HL-60/S4 treated with retinoic acid at 250 ng/mL for 4 days and 3 days (cell line): ENCODE data around the gene CLMN.

ENCODE experiments used
- in situ Hi-C: fragments of 300-500 bp; cut with MboI; formaldehyde crosslinking; loops from 2 replicates; pipeline ENCODE4 v1.7.0; 2022; ENCODE audit warnings: low sequenced_read_pairs

CLMN gene

DNA sequence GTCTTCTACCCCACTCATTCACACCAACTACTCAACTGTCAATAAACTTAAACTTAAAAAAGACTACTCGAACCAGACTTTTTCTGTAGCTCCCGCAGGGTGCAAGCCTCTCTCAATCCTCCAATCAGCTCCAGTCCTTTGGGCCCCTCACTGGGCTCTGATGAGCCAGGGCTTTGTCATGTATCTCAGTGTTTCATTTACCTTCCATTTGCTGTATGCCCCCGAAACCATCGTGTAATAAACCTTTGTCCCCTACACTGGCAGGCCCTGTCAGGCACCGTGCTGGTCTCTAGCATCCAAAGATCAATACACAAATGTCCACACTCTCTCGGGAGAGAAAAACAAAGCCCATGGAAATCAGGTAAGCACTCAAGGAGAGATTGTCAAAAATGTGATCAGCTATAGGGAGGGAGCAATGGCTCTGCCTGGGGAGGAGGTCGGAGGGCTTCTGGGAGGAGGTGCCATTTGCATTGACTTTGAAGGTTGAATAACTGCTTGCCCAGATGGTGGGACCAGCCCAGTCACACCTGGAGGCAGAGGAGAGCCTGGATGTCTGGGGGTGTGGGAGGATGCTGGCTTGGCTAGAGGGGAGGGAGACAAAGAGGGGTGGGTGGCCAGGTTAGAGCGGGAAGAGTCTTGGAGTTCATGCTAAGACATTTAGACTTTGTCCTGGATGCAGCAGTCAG is 120.3 kb downstream of the CLMN start:
- in situ Hi-C loops, result loop anchor here (25.0 kb wide), 1 partner anchor 512 kb away; no protein-coding TSS in a partner anchor

DNA sequence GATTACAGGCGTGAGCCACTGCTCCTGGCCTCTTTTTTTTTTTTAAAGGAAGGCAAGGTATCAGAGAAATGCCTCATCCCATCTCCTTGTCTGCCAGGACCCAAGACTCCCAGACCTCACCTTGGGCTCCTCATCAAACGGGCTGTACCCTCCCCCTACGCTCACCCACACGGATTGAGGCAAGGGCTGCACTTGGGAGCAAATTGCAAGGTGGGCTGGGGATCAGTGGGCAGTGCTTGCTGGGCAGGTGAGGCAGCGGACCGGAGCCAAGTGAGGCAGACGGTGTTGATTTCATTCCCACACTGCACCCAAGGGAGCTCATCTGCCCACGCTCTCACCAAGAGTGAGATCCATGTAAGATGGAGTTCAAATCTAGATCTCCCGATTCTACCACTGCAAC is 121.4 kb downstream of the CLMN start:
- in situ Hi-C loops, result loop anchor here (25.0 kb wide), 1 partner anchor 511 kb away; no protein-coding TSS in a partner anchor

DNA sequence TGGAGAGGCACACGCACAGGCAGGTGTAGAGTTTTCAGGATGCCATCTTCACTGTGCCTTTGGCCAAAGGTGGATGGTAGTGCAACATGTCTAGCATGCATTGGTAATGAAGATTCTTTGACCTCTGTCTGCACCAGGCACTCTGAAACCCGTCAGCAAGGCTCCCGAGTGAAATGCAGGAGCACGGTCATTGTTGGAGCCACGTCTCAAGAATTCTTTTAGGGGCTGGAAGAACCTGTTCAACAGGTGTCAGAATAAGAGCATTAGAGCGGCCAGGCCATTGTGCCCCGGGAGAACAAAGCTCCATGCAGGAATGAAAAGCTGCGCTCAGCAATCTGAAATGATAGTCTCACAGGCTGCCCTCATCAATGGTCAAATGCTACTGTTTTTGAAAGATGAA is 122.2 kb downstream of the CLMN start:
- in situ Hi-C loops, result loop anchor here (25.0 kb wide), 1 partner anchor 510 kb away; no protein-coding TSS in a partner anchor

DNA sequence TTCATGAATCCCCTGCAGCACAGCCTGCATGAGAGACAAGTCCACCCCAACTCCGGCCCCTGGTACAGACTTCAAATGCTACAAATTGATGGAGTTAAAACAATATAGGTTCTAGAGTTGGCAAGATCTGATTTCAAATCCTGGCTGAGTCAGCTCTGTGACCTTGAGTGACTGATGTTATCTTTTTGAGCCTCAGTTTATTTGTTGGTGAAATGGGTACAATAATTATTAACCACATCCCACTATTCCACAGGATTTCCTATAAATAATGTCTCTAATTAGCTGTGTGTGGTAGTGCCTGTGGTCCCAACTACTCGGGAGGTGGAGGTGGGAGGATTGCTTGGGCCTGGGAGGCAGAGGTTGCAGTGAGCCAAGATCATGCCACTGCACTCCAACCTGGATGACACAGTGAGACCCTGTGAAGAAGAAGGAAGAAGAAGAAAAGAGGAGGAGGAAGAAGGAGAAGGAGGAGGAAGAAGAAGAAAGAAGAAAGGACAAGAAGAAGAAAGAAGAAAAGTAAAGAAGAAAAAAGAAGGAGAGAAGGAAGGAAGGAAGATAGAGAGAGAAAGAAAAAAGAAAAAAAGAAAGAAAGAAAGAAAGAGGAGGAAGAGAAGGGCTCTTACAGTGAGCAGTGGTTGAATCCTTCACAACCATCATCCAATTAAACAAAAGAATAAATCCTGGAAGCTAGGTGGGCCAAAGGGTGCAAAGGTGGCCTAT is 122.7 kb downstream of the CLMN start:
- in situ Hi-C loops, result loop anchor here (25.0 kb wide), 1 partner anchor 510 kb away; no protein-coding TSS in a partner anchor

DNA sequence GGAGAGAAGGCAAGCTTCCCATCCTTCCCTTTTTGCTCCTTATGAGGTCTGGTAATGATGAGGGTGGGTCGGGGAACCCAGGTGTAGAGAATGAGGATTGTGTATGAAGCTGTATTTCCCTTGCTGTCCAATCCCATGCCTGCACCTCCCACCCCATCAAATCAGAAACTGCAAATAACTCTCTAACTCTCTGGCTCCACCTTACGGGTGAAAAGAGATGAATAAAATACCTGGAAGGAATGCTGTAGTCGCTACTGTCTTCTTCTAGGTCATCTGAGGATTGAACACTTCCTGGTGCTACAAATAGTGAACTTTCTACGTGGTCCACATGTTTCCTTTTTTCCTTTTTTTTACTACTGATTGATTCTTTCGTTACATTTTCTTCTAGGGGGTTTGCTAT is 123.4 kb downstream of the CLMN start:
- in situ Hi-C loops, result loop anchor here (25.0 kb wide), 1 partner anchor 509 kb away; no protein-coding TSS in a partner anchor

DNA sequence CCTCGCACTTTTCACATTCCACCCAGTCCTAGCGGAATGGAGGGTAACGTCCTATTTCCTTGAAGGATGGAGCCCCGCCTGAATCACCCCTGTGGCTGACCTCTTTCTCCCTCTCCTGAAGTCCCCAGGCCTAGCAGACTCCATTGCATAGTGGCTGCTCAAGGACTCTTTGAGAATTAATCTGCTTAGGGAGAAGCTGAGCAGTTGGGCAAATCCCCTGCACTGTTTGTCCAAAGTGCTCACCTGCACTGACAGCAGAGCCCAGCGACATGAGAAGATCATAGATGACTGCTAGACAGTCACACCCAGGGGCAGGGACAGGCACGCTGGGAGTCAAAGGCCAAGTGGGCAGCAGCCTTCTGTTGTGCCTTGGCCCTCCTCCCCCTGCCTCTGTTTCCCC is 124.7 kb downstream of the CLMN start:
- in situ Hi-C loops, result loop anchor here (25.0 kb wide), 1 partner anchor 508 kb away; no protein-coding TSS in a partner anchor

DNA sequence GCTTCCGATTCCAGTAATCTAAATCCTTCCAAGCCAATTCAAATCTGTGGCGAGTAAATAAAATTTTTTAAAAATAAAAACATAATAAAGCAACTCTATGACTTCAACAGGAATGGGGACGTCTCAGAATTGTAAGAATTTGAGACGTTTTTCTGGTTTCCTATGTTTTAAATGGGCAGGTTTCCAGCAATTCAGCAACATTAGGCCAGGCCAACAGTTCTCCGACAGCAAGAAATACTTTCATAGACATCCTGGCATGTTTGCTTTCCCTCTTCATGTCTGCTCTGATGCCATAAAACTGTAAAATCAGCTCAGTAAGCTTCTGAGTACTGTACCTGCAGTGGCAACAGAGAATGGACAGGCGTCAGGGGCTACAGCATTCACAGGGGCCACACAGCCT is 126.6 kb downstream of the CLMN start:
- in situ Hi-C loops, result loop anchor here (25.0 kb wide), 1 partner anchor 506 kb away; no protein-coding TSS in a partner anchor

DNA sequence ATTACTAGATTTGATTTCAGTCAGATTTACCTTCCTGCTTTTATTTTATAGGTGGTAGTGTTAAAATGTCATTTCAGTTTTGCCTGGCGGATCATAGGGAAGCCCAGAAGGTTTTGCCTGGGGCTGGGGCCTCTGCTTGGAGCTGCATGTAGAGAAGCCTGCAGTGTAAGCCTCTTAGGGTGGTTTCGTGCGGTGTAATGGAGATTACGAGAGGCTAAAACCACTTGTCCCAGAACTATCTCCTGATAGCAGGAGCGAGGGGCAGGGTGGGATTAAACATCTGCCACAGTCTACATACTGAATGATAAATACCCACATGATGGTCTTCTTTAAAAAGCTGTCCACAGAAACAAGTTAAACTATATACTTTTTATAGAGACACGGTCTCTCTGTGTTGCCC is 127.4 kb downstream of the CLMN start:
- in situ Hi-C loops, result loop anchor here (25.0 kb wide), 1 partner anchor 505 kb away; no protein-coding TSS in a partner anchor

DNA sequence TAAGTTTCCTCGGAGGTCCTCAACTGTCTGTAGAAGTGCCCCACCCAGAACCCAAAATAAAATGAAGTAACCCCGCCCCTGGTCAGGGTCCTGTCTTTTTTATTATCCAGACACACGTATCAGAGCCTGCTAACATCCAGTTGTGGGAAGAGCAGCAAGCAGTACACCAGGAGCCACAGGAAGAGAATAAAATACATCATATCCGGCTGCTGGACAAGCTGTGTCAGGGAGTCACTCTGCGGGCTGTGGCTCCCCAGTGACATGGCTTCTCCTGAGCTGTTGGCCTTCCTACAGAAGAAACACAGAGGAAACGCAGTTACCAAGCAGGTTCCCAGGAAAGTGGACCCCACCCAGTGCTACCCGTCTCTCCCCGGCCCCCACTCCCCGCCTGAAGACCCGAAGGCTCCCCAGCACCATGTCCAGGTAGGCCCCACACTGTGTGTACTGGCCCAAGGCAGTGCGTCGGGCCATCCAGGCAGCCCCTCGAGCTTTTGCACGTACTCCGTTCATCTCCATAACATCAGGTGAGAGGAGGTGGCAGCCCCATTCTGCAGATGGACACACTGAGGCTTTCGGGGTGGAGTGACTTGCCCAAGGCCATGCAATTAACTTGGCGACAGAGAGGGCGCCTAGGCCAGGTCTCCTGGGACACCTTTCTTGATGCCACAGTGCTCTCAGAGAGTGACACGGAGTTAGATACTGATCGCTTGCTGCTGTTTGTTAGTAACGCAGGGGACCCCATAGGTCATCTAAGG is 128.1 kb downstream of the CLMN start:
- in situ Hi-C loops, result loop anchor here (25.0 kb wide), 1 partner anchor 504 kb away; no protein-coding TSS in a partner anchor

DNA sequence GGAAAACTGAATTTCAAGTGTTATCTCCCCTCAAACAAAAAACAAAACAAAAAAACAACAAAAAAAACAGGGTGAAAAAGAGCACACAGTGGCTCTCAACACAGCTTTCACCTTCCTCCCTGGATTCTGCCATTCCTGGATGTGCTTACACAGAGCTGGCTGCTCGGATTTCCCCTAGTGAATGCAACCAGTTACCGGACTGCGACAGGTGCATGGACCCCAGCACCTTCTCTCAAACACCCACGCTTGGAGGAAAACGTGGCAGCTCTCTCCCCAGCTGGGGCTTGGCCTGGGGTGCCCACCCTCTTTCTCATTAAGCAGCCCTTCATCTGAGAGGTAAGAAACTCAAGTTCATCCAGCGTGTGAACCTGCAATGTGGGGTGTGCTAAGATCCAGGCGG is 128.9 kb downstream of the CLMN start:
- in situ Hi-C loops, result loop anchor here (25.0 kb wide), 1 partner anchor 504 kb away; no protein-coding TSS in a partner anchor

DNA sequence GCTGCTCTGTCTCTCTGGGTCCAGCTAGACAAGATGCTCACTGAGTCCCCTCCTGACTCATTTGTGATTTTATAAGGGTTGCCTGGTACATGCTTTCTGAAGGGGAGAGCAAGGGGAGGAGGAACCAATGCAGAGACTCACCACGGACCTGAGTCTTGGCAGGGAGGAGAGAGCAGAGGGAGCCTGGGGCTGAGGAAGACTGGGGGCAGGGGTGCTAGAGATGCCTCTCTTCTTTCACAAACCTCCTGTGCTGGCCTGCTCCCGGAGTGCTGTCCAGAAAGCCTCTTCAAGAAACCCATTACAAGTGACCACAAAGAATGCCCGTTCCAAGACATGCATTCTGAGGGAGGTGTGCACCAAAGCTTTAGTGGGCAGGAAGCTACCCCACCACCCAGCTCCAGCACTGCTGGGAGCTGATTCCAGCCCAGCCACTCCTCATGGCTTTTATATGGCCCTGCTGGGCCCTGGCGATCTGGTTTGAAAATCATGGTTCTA is 129.3 kb downstream of the CLMN start:
- in situ Hi-C loops, result loop anchor here (25.0 kb wide), 1 partner anchor 503 kb away; no protein-coding TSS in a partner anchor

DNA sequence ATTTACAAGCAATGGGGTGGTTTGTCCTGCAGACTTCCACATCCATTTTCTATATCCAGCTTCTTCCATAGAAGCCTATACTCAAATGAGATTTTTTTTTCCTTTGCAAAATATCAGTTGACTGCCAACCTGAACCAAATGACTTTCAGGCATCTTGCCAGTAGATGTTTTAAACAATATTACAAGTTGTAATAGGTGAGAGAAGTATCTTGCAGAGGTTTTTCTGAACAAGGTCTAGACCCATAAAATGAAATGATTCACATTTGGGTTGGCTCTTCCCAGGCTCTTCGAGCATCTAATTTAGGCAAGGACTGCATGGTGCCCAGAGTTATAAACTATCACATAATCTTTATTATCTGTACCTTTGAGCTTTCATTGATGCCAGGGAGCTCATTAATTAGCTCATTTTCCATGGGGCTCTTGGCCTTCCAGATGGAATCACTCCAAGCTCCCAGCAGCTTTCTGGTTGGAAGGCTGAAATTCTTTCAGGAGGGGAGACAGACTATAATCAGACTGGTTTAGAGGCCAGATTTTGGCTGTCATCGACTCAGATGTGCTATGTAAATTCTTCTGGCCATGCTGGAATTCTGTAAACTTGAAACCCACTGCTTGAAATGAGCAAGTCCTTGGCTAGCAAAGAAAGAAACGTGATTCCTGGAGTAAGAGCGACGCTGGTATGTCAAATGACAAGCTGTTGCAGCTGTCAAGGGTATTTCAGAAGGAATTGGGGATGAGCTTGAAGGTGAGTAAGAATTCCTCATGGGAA is 130.2 kb downstream of the CLMN start:
- in situ Hi-C loops, result loop anchor here (25.0 kb wide), 1 partner anchor 502 kb away; no protein-coding TSS in a partner anchor

DNA sequence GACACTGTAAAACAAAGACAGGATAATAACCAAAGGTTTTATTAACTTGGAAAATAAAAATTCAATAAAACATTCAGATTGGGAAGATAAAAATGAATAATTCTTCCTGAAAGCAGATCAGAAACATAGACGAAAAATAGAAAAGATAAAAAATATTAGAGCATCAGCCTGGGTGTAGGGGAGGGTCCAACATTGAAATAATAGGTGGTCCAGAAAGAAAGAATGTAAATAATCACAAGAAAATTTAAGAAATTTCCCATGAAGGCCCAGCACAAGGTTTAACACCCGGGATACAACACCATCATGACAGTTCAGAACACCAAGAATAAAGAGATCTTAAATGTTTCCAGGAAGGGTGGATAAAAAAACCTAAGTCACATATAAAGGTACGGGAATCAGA is 131.3 kb downstream of the CLMN start:
- in situ Hi-C loops, result loop anchor here (25.0 kb wide), 1 partner anchor 501 kb away; no protein-coding TSS in a partner anchor

DNA sequence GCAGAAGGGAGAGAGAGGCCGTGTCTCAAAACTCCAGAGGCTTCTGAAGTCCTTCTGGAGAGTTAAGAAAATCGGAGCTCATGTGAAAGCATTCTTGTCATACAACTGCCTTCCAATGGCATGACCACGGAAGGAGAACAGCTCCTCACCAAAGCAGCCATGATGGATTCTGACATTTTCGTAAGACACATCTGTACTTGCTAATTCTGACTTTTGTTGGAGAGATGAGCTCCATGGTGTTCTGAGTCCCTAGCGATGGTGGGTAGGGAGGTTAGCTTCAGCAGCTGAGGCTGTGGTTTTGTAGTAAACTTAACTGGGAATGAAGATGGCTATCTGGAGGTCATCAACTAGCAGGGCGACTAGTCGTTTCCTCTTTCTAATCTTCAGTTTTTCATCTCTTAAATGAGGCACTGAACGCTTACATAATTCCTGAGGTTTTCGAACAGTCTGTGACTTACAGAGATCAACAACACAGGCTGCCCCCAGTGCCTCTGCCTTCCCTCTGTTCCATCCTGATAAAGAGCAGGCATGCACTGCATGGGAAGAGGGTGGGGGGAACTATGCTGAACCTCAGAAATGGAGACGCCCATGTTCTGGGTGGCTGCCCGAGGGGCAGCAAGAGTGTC is 133.8 kb downstream of the CLMN start:
- in situ Hi-C loops, result loop anchor here (25.0 kb wide), 1 partner anchor 499 kb away; no protein-coding TSS in a partner anchor

DNA sequence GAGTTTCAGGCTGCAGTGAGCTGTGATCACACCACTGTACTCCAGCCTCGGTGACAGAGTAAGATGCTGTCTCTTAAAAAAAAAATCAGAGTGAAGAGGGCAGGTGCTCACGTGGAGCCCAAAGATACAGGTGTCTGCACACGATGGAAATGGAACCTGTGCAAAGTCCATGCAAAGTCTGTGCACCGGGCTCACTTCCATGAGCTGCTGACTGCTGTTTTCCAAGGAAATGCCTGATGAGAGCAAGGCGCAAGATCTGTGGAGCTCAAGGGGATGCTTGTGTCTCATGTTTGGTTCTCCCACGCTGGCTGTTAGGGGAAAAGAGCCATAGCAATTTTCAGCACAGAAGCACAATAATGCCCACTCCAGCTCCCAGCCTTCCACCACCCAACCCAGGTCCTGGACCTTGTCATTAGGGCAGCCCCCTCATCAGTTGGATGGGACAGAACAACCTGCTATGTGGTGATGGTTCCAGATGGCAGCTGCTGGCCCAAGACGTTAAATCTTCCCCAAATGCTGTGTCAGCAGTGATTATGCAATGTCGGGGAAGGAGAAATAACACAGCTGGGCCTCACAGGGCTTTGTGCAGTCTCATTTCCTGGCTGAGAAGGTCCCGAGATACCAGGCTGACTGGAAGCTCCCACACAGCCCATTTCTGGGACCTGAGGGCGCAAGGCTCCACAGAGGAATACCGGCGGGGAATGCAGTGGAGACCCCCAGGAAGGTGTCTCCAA is 134.5 kb downstream of the CLMN start:
- in situ Hi-C loops, result loop anchor here (25.0 kb wide), 1 partner anchor 498 kb away; no protein-coding TSS in a partner anchor

DNA sequence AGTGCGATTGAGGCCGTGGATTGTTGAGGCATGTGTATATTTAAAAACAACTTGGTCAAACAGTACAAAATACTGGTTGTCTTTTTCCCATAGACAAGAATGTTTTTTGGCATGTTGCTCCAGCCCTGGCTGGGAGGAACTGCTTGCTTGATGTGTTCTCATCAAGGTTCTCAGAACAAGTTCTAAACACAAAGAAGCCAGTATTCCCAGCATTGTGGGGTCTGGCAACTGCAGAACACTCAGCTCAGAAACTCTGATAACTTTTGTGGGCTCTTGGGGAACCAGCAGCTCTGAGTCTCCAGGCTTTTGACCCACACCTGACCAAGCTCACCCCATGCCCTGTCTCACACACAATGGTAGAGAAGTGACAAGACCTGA is 135.3 kb downstream of the CLMN start:
- in situ Hi-C loops, result loop anchor here (25.0 kb wide), 1 partner anchor 497 kb away; no protein-coding TSS in a partner anchor

DNA sequence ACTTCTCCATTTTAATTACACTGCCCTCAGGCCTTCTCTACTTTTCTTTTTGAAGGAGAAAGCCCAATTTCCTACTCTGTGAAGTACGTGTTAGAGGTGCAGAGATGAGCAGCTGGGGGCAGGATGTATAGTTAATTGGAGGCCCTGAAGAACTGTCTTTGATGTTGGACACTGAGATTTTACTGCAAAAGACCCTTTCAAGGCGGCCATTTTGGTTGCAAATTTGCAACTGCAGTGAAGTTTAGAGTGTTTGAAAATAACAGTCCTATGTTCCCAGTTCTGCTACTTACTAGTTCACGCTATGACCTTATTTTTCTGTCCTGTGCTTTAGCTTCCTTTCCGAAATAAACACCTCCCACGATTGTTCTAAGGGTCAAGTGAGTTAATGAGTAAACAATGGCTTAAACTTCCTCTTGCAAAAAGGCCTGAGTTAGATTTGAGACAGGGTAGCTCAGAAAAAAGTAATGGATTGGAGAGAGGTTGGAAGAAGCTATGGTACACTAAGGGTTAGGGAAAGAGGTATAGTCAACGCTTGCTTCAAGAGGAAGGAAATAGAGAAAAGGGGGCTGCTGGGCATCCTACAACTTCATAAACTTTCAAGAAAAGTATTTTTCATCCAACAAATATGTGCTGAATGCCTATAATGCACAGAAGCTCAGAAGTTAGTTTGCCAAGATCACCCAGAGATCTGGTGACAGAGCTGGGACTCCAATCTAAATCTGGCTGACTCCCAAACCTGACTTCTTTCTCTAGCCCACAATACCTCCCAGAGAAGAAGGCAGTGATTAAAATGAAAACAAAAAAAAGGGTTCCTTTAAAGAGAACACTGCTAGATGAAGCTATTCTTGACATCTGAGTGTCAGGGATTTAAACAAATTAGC is 135.9 kb downstream of the CLMN start:
- in situ Hi-C loops, result loop anchor here (25.0 kb wide), 1 partner anchor 496 kb away; no protein-coding TSS in a partner anchor
